A172 (cell line): ENCODE measurements around the gene MGA. TPM values are rescaled to one million over a fixed set of nuclear protein-coding genes. Genes with fewer than 3 reads are reported as not detected.

Experiments
- DNase-seq: peaks from one replicate; pipeline ENCODE4 v3.0.0-alpha.2; 2015; ENCODE audit warnings: low spot score
- total RNA-seq: library from RNA; depleted of rRNA; stranded (reverse); fragments of >200 nt; shearing (Covaris generic); gene quantifications from 2 replicates; pipeline ENCODE4 v1.2.3, GENCODE V29; 2014; rRNA removed

MGA gene
- total RNA-seq, 1 experiment from 2014 or later, result 33.3 TPM

DNA sequence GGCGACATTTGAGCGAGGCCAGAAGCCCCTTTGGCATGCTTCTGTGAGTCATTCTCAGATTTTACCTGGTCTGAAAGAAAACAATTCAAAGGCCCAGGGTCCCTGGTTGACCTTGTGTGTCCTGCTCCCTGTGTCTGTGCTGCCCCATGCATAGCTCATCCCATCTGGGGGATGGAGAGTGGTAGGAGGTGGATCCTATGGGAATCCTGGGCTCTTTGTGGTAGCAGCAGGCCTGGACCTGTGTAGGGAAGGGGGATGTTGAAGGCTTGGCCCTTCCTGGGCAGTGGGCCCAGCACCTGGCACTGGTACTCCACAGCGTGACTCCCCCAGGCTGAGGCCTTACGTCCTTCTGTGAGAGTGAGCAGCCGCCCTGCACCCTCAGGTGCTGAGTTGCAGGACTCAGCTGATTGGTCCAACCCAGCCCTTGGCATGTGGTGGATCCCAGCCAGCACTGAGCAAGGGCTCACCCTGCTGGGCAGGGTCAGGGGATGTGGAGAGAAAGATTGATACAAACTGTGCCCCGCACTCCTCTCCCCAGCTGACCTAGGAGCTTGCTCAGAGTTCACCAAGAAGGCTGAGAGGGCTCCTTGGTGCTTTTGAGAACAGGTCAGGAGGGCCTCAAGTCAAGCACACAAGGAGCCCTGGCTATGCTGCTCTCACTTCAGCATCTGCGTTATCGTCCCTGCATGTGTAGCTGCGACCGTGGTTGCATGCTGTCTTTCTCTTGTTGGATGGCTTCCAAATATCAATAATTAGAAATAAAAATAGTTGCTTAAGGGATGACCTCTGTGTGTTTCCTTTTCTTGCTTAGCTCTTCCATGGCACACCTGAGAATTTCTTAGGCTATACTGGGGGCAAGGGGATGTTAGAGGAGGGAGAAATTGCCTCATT, 146.3 kb downstream of the MGA start:
- peak; percentile 41 for DNase-seq

DNA sequence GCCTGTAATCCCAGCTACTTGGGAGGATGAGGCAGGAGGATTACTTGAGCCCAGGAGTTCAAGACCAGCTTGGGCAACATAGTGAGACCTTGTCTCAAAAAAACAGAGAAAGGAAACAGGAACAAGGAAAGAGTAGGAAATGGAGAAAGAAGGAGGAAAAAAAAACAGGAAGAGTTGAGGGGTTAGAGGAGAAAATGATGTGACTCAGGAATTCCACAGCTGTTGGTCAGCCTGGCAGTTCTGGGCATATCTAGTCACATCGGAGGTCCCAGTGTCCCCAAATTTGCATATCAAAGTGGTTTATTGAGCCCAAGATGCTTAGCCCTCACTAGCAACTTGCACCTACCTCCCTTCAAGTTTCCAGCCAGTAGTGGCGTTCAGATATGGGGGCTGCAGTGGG, 148.9 kb downstream of the MGA start:
- DNase-seq, result peak; percentile 67

DNA sequence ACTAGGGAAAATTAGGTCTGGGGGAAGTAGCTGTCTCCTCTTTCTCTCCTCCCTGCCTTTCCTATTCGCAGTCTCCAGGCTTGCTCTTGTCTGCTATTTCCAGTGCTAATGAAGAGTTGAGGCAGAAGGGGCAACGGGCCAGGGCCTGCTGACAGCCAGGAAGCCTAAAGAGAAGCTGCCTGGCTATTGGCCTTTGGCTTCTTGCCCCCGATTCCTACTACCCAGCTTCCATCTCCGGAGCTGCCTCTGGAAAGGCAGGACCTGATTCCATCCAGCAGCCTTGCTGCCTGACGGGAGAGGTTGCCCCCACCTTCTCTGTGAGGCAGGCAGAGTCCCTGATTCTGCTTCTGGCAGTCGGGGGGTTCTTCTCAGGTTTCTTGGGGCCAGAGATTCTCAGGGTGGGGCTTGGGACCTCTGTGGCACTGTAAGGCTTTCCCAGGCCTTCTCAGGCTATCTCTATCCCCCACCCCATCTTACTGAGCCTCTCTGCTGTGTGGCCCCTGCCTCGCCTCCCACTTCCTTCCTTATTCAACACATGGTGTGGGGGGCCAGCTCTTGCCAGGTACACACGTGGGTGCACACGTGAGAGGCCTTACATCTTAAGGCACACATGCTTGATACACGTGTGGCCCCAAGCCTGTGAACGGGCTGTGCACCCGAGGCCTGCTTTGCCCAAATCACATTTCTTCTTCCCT, 149.5 kb downstream of the MGA start:
- no peak for DNase-seq

DNA sequence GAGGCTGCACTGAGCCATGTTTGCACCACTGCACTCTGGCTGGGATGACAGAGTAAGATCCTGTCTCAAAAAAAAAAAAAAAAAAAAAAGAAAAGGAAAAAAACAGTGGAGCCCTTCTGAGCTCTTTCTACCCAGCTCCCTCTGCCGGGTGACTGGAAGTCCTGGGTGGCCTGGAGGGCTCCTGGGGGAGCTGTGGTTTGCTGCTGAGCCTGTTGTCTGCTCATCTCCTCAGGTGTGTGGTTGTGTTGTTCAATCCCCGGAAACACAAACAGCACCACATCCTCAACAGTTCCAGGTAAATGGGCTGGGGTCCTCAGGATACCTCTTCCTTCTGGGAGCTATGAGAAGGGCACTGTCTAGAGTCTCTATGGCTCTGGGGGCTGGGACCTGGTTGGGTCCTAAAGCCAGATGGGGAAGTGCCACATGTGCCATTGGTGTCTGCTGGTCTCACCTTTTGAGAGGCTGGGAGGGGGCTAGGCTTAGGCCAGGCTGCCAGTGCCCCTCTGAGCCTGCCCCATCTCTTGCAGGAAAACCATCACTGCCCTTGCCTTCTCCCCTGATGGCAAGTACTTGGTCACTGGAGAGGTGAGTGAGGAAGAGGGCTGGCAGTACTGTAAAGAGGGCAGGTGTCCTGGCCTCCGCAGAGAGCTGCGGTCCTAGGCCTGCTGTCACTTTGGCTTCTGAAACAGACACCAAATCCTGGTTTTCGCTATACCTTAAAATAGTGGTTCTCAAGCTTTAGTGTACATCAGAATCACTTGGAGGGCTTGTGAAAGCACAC, 150.6 kb downstream of the MGA start:
- DNase-seq, result no peak

- DNase-seq, result peak; percentile 64
Measured at GRCh38 chr15:41811432-41812195, 151.4 kb downstream of the MGA start.

DNA sequence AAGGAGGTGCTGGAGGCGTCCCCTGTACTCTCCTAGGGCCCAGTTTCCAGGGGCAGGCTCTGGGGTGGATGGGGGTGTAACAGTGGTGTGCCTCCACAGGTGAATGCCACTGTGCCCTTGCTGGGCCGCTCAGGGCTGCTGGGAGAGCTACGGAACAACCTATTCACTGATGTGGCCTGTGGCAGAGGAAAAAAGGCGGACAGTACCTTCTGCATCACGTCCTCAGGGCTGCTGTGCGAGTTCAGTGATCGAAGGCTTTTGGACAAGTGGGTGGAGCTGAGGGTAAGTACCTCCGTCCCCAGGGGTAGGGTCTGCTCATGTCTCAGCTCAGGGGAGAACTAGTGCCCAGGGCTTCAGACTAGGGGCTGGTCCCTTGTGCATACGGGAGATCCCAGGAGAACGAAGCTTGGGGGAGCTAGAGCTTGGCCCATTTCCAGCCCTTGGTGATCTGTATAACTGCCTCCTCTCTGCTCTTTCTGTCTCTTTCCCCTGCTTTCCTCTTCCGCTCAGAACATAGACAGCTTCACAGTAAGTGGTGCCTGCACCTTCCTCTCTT, 152.7 kb downstream of the MGA start:
- DNase-seq, result no peak

DNA sequence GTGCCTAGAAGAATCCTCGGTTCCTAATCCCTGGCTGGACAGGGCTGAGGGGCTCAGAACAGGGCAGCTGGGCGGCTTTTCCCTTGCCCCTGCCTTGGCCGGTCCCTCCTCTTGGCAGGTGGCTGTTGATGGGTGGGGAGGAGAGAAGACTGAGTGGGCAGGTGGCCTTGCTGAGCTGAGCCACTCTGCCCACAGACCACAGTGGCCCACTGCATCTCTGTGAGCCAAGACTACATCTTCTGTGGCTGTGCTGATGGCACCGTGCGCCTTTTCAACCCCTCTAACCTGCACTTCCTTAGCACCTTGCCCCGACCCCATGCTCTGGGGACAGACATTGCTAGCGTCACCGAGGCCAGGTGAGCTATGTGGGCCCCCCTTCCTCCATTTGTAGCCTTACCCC, 153.2 kb downstream of the MGA start:
- no peak for DNase-seq

GRCh38 chr15:41814534-41814933, 154.3 kb downstream of the MGA start:
- no peak for DNase-seq

- DNase-seq, result no peak
Measured at GRCh38 chr15:41816788-41817187, 156.6 kb downstream of the MGA start.

DNA sequence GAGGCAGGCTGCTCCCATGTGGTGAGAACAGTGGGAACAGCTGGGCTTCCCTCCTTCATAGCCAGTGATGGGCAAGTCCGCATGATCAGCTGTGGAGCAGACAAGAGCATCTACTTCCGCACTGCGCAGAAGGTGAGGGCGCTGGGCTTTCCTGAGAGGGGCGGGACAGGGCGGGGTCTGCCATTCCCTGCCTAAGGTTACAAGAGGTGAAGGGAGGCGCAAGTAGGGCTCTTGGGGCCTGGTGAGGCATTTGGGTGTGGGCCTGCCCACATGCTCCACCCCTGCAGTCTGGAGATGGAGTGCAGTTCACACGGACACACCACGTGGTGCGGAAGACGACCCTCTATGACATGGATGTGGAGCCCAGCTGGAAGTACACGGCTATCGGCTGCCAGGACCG, 157.1 kb downstream of the MGA start:
- no peak for DNase-seq

DNA sequence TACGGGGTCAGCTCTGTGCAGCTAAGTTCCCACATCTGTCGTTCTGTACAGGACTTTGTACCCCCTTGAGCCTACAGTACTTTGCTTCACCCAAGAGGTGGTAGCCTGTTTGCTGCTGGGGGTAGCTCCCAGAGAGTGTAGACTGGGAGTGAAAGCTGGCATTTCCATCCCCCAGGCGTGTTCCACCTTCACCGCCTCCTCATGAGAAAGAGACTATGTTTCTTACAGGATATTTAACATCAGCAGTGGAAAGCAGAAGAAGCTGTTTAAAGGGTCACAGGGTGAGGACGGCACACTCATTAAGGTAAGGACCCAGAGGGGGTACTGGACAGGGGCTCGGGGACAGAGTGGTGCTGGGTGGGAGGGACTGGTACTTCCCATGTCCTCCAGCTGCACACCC, 157.6 kb downstream of the MGA start:
- DNase-seq, result no peak

GRCh38 chr15:41819455-41820050, 159.3 kb downstream of the MGA start:
- no peak for DNase-seq

- DNase-seq, result no peak
Measured at GRCh38 chr15:41820791-41821423, 160.7 kb downstream of the MGA start.

DNA sequence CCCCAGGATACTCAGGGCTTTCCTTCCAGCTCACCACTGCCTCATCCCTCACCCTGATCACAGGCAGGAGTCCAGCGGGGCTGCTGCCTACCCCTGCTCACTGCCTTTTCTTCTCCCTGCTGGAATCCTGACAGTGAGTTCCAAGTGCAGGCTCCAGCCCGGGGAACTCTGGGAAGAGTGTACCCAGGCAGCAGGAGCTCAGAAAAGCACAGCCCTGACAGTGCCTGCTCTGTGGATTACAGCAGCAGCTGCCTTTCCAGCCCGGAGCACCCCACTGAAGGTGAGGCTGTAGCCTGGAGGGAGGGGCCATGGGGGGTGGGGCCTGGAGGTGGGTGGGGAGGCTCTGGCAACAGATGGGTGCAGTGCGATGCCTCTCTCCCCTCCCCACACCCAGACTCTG, 161.6 kb downstream of the MGA start:
- no peak for DNase-seq

DNA sequence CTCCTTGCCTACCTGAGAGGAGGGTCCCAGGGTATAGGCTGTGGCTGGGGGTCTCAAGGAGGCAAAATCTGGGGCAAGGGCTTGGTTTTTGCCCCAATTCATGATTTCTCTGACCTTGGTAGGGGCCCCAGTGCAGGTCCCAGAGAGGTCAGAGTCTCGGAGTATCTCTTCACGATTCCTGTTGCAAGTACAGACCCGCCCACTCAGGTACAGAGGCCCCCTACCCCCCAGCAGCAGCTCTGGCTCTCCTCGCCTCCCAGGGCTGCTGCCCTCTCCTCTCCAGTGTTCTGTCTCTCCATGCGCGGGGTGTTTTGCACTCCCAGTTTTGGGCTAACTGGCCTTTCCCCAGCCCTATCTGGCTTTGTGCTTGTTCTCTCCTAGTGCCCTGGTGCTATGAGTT, 162.3 kb downstream of the MGA start:
- no peak for DNase-seq

Other genes with a start within 250 kb of the MGA start
- 28.7 and 31.6 TPM in 2 replicates for gene RTF1, start 243.3 kb upstream of the MGA start, total RNA-seq
- 15.5 and 17.3 TPM in 2 replicates for gene ITPKA, start 166.5 kb upstream of the MGA start, total RNA-seq
- gene LTK, start 146.6 kb upstream of the MGA start, total RNA-seq, result 4.3 and 5.2 TPM in 2 replicates
- 15.4 and 23.6 TPM in 2 replicates for gene RPAP1, start 116.1 kb upstream of the MGA start, total RNA-seq
- 10.7 and 22.2 TPM in 2 replicates for gene TYRO3, start 101.2 kb upstream of the MGA start, total RNA-seq
- gene MAPKBP1, start 114.1 kb downstream of the MGA start, total RNA-seq, result 9.9 and 10.0 TPM in 2 replicates
- 2.2 and 2.5 TPM in 2 replicates for gene JMJD7, start 167.7 kb downstream of the MGA start, total RNA-seq
- gene PLA2G4B, start 178.4 kb downstream of the MGA start, total RNA-seq, result 0.57 and 0.84 TPM in 2 replicates
- 0.16 and 0.22 TPM in 2 replicates for gene SPTBN5, start 233.6 kb downstream of the MGA start, total RNA-seq